HG03469 (cell line): ENCODE measurements around the gene EXOC3L2.

ENCODE experiments used
- ATAC-seq: cut with Tn5 transposase; IDR thresholded peaks from one replicate; pipeline ENCODE4 v1.9.1; 2021; ENCODE audit warnings: mild to moderate bottlenecking, moderate library complexity, moderate number of reproducible peaks; ENCODE audit not compliant: unreplicated experiment

EXOC3L2 gene

DNA sequence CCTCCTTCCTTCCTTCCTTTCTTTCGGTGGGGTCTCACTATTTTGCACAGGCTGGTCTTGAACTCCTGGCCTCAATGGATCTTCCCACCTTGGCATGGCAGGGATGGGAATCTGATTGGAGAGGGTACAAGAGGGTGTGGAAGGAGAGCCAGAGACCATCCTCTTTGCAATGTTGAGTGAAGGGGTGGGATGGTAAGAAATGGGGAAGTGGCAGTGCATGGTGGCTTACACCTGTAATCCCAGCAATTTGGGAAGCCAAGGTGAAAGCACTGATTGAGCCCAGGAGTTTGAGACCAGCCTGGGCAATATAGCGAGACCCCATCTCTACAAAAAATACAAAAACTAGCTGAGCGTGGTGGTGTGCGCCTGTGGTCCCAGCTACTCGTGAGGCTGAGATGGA lies 61.1 kb downstream of the EXOC3L2 start:
- no peak for ATAC-seq

DNA sequence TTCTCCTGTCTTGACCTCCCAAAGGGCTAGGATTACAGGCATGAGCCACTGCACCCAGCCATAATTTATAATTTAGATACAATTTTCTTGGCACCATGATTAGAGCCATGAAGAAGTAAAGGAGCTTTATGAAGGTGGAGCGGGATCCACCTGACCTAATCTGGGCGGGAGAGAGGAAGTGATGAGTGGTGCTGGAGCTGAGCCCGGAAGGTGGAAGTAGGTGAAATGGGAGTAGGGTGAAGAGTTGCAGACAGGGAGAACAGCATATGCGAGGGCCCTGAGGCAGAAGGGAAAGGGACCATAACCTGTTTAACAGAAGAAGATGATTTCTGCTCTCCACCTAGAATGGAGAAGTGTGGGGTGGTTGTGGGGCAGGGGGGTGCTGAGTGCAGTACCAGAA lies 62.4 kb downstream of the EXOC3L2 start:
- no peak for ATAC-seq

DNA sequence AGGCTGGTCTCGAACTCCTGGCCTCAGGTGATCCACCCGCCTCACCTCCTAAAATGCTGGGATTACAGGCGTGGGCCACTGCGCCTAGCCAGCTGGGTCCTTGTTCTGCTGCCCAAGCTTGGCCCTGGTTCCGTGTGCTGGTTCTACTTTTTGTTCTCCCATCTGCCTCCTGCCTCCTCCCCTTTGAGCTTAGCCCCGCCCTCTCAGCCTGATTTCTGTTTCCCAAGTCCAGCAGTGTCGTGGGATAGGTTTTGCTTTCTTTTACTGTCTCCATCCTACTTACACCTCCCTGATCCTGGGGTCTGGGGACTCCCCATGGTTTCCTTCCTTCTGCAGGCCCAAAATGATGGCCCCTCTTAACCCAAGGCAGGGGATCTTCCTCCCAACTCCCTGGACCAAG lies 64.3 kb downstream of the EXOC3L2 start:
- no peak for ATAC-seq

DNA sequence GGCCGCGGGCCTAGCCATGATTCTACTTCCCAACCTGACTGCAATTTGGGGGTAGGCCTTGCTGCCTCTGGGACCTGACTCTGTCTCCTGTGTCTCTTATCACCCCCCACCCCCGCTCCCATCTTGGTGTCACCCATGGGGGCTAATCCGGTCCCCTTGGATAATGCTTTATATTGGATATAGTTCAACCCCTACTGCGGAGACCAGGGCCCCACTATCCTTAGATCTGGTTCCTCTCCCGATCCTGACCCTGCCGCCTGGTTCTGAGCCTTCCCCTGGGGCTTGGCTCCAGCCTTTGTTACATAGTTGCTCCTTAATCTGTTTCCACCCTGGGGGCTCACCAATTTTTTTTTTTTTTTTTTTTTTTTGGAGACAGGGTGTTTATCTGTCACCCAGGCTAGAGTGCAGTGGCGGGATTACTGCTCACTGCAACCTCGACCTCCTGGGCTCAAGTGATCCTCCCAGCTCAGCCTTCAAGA lies 65.3 kb downstream of the EXOC3L2 start:
- ATAC-seq = no peak

DNA sequence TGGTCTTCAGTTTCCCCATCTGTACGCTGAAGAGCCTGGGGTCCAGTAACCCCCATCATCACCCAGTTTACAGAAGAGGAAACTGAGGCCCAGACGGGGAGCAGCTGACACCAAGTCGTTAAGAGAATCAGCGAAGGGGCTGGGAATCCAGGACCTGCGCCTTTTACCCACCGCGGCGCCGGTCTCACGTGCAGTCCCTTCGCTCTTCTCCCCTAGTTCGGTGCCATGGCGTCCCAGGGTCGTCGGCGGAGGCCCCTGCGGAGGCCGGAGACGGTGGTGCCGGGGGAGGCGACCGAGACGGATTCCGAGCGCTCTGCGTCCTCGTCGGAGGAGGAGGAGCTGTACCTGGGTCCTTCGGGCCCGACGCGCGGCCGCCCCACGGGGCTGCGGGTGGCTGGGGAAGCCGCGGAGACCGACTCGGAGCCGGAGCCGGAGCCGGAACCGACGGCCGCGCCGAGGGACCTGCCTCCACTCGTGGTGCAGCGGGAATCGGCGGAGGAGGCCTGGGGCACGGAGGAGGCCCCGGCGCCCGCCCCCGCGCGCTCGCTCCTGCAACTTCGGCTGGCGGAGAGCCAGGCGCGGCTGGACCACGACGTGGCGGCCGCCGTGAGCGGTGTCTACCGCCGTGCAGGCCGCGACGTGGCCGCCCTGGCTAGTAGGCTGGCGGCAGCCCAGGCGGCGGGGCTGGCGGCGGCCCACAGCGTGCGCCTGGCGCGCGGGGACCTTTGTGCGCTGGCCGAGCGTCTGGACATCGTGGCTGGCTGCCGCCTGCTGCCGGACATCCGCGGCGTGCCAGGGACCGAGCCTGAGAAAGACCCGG lies 65.9 kb downstream of the EXOC3L2 start:
- ATAC-seq = no peak

DNA sequence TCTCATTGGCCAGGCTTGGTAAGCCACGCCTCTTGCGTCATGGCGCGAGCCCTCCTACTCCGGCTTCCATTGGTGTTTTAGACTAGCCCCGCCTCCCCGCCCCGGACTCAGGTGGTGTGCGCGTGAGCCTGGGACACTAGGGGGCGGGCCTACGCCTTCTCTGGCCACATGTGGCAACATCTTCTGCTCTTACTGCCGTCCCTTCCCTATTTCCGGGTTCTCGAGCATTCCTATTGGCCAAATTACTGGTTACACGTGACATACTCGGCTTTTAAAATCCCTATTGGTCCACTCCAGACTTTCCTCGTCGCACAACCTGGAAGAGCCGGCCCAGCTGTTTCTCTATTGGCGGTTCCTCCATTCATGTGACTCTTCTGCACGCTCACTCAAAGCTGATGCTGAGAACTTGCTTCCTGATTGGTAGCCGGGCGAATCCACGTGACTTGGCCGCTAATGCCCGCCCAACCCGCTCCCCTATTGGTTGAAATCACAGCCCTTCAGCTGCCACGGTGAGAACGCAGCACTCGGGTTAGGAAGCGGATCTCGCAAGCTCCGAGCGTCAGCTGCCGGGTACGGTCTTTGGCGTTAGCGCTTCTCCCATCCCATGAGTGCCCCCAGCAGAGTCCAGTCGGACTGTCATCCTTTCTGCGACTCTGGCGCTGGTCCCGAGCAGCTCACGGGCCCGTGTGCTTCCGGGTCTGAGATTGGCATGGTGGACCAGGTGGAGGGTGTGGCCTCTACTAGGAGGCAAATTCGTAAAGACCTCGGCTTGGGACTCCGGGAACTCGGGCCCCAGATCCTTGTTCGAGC lies 66.7 kb downstream of the EXOC3L2 start, which contains the start of gene BLOC1S3:
TSS of gene BLOC1S3 (plus strand) at position 523 of the 810 bp plus-strand sequence. CDS start 513 bp downstream, outside the sequence.
- ATAC-seq = peak; percentile 66

DNA sequence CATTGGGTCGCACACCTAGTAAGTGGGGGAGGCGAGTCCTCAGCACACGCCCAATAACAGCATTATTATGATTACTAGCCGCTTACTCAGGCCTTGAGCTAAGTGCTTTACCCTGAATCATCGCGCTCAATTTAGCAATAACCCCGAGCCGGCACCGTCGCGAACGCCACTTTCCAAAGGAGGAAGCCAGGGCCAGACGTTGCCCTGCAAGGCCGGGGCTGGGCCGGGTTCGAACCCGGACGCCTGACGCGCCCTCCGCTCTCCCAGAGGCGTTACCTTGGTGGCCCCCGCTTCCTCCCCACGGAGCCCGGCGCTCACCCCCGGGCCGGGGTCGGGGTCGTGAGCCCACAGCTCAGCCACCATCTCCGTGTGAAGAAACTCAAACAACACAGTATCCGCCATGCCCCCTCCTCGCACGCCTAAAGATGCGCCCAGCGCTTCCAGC lies 67.4 kb downstream of the EXOC3L2 start, which contains the start of gene TRAPPC6A:
TSS of gene TRAPPC6A (minus strand) at position 421 of the 445 bp plus-strand sequence. CDS start at position 402, 19 bp downstream.
- no peak for ATAC-seq

DNA sequence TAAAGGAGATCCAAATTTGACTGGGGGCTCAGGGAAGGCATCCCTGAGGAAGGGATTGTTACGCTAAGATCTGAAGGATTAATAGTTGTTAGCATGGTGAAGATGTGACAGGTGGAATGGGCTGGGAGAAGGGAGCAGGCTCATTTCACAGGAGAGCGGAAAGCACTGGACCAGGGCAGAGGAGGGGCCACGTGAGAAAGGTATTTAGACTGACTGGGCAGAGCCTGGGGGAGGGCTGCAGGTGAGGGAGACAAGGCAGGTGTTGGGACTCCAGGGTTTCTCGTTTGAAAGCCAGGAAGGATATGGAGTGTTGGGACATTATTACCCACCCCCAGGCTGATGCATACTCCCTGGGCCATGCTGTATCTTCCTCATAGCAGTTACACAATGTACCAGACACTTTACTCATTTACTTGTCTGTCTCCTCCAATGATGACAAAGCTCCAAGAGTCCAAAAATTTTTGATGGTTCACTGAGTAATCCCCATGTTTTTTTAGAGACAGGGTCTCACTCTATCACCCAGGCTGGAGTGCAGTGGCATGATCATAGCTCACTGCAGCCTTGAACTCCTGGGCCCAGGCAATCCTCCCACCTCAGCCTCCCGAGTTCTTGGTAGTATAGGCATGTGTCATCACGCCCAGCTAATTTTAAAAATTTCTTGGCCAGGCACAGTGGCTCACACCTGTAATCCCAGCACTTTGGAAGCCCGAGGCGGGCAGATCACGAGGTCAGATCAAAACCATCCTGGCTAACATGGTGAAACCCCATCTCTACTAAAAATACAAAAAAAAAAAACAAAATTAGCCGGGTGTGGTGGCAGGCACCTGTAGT lies 69.5 kb downstream of the EXOC3L2 start:
- no peak for ATAC-seq

DNA sequence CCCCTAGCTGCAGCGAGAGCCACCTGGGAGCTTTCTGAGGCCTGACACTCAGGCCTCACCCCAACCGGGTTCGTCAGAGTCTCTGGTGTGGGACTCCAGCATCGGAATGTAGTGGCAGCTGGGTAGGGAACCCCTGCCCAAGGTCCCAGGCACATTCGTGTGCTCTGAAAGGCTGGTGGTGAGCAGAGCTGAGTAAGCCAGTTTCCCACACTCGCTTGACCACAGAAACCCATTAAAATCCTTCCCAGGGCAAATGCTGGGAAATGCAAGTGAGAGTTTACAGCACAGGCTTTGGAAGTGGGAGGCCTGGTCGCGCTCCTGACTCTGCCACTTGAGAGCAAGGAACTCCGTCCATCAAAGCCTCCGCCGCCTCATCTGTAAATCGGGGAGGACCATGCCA lies 71.4 kb downstream of the EXOC3L2 start:
- no peak for ATAC-seq

DNA sequence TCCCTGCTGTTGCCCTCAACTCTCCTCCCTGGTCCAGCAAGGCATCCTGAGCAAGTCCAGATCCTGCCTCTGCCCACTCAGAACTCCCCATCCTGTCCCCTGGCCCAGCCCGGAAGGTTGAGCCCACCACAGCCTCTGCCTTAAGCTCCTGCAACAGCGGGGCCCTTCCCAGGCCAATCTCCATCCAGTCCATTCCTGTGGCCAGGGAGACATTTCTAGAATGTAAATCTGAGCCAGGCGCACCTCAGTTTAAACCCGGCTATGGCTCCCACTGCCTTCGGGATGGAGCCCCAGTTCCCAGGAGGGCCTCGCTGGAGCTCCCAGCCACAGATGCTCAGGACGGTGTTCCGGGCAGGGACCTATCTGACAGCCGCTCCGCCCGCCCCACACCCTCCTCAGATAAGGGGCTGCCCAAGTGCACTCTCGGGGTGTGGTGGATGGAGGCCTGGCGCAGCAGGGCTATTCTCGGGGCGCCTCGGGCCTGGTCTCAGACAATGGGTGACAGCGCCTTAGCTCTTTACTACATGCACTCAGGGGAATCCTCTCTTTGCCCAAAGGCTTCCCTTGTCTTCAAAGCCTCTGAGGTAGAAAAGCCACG lies 72.5 kb downstream of the EXOC3L2 start:
- ATAC-seq = no peak

DNA sequence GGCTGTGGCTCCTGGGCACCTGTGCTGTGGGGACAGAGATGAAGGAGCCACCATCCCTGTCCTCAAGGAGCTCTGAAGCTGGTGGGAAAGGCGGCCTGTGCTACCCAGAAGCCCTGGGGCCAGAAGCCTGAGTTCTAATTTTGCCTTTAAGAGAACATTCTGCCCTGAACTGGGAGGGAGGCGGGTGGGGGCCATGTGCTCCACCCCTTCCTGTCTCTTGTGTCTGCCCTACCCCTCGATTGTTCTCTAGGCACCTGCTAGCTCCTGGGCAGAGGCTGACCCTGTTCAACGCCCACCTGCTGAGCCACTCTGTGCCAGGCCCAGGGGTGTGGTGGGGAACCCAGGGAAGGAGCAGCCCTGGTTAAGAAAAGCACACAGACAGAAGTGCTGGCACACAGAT lies 73.0 kb downstream of the EXOC3L2 start:
- no peak for ATAC-seq

DNA sequence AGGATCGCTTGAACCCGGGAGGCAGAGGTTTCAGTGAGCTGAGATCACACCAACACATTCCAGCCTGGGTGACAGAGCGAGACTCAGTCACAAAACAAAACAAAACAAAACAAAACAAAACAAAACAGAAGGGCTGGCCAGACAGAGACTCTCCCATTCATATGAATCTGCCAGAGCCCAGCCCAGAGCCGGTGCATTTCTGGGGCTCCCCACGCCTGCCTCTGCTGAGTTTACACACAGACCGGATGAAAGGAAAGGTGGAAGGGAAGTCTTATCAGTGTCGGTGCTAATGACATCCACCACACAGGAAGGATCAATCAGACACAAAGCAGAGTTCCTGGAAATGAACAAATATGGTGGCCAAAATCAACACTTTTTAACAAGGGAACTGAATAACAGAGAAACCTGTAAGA lies 74.0 kb downstream of the EXOC3L2 start:
- no peak for ATAC-seq

DNA sequence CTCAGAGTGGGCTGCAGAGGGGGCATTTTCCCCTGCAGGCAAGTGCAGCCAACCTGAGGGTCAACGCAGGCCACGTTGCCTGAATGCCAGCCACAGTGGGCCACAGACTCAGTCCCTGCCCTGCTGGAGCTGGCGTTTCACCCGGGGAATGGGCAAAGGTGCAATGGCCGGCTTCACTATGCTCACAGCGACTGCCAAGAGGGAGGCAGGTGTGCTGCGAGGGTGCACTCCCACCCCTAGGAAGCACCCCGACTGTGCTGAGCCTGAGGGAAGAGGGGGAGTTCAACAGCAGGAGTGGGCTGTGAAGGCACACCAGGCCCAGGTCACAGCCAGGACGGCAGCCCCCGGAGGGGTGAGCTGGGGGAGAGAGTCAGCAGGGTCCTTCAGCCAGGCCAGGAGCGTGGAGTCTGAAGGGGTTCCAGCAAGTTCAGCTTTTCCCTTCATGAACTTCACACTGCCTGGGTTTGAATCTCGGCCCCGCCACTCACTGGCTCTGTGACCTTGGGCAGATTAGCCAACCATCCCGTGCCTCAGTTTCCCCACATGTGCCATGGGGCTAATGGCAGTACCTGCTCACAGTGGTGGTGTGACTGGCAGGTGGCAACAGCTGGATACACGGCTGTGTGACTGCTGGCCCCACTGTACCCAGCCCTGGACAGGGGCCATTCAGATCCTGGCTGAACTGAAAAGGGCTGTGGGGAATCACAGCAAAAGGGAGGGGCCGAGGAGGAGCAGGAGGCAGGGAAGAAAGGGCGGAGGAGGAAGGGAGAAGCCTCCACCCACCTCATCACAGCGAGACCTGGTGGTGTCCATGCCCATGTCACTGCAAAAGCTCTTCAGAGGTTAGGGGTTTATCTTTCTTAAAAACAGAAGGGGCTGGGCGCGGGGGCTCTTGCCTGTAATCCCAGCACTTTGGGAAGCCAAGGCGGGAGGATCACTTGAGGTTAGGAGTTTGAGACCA lies 74.8 kb downstream of the EXOC3L2 start:
- ATAC-seq = no peak

DNA sequence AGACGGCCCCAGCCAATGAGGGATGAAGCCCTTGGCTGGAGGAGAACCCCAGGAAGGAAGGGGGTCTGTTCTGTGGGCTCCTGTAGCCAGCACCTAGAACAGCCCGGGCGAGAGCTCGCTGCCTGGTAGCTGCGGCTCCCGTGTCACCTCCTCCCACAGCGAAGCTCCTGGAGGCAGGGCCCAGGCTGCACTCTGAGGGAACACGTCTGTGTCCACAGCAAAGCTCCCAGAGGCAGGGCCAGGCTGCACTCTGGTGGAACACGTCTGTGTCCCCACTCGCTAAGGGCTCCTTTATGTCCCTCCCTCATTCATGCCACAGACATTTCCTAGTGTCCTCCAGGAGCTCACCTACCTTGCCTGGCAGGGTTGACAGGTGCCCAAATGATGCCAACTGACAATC lies 75.6 kb downstream of the EXOC3L2 start:
- no peak for ATAC-seq

DNA sequence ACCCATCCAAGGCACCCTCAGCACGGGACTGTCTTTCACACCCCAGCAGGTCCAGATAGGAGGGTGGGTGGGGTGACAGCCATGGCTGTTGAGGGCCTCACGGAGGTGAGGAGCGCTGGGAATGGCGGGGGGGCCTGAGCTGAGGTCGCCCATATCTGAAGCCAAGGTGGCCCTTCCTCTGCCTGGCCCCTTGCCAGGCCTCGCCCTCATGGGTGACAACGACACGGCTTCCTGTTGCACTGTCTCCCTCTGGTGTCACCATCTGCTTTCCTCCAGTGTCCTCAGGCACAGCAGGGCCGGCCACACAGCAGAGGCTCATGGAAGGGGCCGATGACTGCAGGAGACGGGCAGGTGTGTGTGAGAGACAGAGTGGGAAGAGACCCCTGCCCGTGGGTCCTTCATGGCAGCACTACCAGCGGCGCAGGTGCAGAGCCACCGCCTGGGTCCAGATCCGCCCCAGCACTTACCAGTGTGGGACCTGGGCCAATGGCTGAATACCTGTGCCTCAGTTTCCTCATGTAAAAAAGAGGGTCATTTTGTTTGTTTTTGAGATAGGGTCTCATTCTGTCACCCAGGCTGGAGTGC lies 76.3 kb downstream of the EXOC3L2 start:
- ATAC-seq = no peak

DNA sequence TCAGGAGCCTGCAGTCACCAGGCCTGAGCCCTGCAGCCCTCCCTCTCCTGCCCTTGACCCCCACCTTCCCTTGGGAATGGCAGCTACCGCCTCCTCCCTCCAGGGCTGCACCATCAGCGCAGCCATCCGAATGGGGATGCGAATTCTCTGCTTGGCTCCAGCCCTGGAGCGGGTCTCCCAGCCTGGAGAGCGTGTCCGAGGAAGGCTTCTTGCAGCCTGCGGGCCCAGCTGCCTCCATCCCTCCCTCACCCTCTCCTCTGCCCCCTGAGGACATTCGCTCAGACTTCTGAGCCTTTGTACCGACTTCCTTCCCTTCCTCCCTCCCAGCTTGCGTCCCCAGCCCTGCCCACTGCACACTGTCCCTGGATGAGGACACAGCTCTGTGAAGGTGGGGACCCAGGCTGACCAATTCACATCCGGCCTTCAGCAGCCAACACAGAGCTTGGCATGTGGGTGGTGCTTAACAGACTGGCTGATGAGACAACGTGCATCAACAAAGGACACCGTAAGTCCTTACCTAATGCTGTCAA lies 78.4 kb downstream of the EXOC3L2 start:
- no peak for ATAC-seq

DNA sequence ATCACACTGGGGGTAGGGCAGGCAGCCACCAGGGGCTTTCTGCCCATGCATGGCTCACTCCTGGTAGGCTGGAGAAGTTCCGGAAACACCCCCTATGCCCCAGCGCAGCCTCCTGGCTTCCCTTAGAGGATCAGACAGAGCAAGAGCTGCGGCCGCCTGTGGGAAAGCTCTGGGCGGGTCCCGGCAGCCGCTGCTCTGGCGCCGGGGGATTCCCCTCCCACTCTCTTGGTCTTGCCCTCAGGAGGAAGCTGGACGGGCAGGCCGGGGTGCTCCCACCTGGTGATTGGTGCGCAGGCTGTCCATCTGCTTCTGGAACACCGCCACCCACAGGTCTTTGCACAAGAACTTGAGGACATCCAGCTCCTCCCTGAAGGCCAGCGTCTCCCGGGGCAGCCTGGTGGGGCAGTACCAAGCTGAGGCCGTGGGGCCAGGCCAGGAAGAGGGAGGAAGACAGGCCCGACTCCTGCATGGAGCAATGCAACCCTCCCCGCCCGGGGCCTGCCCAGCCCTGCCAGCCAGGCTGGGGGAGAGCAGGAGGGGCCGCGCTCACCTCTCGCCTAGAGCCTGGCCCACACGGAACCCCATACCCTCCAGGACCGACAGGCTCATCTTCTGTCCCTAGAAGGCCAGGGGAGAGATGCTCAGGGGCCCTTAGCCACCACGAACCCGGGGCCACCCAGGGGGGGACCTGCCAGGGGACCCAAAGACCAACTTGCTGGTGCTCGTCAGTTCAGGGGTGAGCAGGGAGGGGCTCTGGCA lies 80.5 kb downstream of the EXOC3L2 start:
- ATAC-seq = no peak
